ENCODE data around the gene SPTBN1.
"Not testable (repeated sequence)": the region's sequence is repeated elsewhere in the genome, so short reads cannot be mapped to it uniquely, and the experiment has no call there.

The SPTBN1 gene

DNA sequence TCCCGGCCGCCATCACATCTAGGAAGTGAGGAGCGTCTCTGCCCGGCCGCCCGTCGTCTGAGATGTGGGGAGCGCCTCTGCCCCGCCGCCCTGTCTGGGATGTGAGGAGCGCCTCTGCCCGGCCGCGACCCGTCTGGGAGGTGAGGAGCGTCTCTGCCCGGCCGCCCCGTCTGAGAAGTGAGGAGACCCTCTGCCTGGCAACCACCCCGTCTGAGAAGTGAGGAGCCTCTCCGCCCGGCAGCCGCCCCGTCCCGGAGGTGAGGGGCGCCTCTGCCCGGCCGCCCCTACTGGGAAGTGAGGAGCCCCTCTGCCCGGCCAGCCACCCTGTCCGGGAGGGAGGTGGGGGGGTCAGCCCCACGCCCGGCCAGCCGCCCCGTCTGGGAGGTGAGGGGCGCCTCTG, 29.6 kb downstream of the SPTBN1 start:
- H3K9me3 ChIP-seq; H3K27me3 ChIP-seq (ENCODE audit: low read depth); H3K4me3 ChIP-seq; in situ Hi-C loops (cut with MboI; ENCODE audit: low sequenced_read_pairs); H3K36me3 ChIP-seq (replicated peaks); DNase-seq (ENCODE audit: low spot score in 2 of 2); H3K4me1 ChIP-seq: not testable (repeated sequence)

DNA sequence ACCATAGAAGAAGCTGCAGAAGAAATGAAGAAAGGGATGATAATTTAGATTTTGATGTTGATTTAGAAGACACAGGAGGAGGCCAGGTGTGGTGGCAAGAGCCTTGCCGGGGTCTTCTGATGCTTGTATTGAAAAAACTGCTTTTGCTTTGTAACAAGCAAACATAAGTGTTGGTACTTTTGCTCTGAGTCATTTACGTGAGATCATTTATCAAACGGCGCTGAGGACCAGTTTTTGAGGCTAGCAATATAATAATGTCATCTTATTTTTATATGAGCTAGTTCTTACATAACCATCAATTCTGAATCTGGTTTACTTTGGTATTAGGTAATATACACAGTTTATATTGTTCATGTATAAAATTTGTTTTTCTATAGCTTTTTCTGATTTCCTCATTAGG, 30.6 kb downstream of the SPTBN1 start:
- in situ Hi-C loops (cut with MboI; ENCODE audit: low sequenced_read_pairs): no loop called here
- Histone ChIP-seq H3K36me3 (replicated peaks) (no peaks in the 10 kb centered on the region), H3K4me1 (no peaks in the 10 kb centered on the region), H3K27me3 (ENCODE audit: low read depth) (no peaks in the 10 kb centered on the region), H3K9me3 (no peaks in the 10 kb centered on the region), H3K4me3 (no peak overlapping the region)
- no peak for DNase-seq (ENCODE audit: low spot score in 2 of 2)

DNA sequence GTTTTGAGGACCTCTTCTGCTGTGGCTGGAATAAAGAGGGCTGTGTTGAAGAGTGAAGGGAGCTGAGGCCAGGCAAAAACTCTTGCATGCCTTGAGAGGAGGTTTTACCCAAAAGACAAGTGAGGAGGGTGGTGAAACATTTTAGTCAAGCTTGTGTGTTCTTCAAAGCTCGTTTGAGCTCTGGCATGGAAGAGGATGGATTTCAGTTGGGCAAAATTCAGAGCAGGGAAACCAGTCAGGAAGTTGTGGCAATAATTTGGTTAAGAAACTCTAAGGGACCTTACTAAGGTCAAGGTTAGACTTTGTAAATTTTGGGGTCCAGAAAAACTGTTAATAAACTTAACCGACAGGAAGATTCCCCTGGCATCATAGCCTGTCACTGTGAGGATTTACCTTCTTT, 34.7 kb downstream of the SPTBN1 start:
- H3K4me3 ChIP-seq: no peak overlapping the region
- DNase-seq (ENCODE audit: low spot score in 2 of 2): no peak

DNA sequence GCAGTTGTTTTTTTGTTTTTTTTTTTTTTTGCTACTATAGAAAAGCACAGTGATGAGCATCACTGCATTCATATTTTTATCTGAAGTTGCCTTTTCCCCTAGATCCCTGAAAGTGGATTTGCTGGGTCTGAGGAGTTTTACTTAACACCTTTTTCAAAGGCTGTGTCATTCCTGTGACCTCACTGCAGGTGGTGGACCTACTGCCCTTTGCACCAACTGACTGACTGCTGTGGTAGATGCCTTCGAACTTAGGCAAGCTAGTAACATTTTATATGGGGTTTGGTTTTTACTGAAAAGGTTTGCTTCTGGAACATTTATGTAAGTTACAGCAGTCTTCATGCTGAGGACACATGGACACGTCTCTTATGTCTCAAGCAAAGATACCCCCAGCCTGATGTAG, 36.2 kb downstream of the SPTBN1 start:
- DNase-seq (ENCODE audit: low spot score in 2 of 2): no peak
- H3K4me1 ChIP-seq: no peaks in the 10 kb centered on the region
- no peaks in the 10 kb centered on the region for H3K9me3 ChIP-seq
- in situ Hi-C loops (cut with MboI; ENCODE audit: low sequenced_read_pairs): no loop called here
- no peak overlapping the region for H3K4me3 ChIP-seq
- no peaks in the 10 kb centered on the region for H3K36me3 ChIP-seq (replicated peaks)
- H3K27me3 ChIP-seq (ENCODE audit: low read depth): no peaks in the 10 kb centered on the region

More for the DNA sequence above, 34.7 kb downstream of the SPTBN1 start:
- Histone ChIP-seq H3K4me1 (no peaks in the 10 kb centered on the region), H3K9me3 (no peaks in the 10 kb centered on the region), H3K36me3 (replicated peaks) (no peaks in the 10 kb centered on the region), H3K27me3 (ENCODE audit: low read depth) (no peaks in the 10 kb centered on the region)
- in situ Hi-C loops (cut with MboI; ENCODE audit: low sequenced_read_pairs): no loop called here

DNA sequence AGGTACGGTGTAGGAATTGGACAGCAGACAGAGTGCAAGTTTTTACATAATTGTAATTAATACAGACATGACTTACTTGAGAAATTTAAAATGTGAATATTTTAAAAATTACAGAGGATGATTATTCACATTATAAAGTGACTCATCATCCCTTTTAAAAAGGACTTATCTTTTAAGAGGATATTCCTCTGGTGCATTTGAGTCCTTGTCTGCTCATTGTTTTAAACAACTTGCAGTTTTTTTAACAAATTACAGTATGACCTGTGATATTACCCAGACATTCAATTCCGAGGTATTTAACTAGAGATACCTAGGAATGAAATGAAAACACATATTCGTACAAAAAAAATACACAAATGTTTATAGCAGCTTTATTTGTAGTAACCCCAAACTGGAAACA, 38.0 kb downstream of the SPTBN1 start:
- Histone ChIP-seq H3K27me3 (ENCODE audit: low read depth) (no peaks in the 10 kb centered on the region), H3K4me1 (no peaks in the 10 kb centered on the region), H3K9me3 (no peaks in the 10 kb centered on the region), H3K4me3 (no peak overlapping the region), H3K36me3 (replicated peaks) (no peaks in the 10 kb centered on the region)
- no peak for DNase-seq (ENCODE audit: low spot score in 2 of 2)
- in situ Hi-C loops (cut with MboI; ENCODE audit: low sequenced_read_pairs): no loop called here

DNA sequence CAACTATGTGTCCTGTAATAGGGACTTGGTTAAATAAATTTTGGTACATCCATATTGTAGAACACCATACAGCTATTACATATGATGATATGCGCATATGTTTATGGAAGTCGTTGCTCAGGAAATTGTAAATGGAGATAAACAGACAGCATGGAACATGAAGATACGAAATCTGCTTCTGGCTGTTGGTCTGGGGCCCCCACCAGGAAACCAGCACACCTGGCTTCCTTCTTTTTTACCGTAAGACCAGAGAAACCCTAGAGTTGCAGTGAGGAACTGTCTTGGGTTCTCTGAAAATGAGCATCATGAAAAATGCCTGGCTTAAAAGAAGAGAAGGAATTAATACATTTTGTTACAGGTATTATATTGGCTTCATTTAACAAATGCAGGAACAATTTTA, 40.8 kb downstream of the SPTBN1 start:
- H3K9me3 ChIP-seq: no peaks in the 10 kb centered on the region
- peaks cover 6% of the 10 kb centered on the region; the same call in 1 of the 2 replicates for H3K4me1 ChIP-seq
- no peaks in the 10 kb centered on the region for H3K36me3 ChIP-seq (replicated peaks)
- in situ Hi-C loops (cut with MboI; ENCODE audit: low sequenced_read_pairs): no loop called here
- no peak overlapping the region for H3K4me3 ChIP-seq
- no peak for DNase-seq (ENCODE audit: low spot score in 2 of 2)
- no peaks in the 10 kb centered on the region for H3K27me3 ChIP-seq (ENCODE audit: low read depth)

DNA sequence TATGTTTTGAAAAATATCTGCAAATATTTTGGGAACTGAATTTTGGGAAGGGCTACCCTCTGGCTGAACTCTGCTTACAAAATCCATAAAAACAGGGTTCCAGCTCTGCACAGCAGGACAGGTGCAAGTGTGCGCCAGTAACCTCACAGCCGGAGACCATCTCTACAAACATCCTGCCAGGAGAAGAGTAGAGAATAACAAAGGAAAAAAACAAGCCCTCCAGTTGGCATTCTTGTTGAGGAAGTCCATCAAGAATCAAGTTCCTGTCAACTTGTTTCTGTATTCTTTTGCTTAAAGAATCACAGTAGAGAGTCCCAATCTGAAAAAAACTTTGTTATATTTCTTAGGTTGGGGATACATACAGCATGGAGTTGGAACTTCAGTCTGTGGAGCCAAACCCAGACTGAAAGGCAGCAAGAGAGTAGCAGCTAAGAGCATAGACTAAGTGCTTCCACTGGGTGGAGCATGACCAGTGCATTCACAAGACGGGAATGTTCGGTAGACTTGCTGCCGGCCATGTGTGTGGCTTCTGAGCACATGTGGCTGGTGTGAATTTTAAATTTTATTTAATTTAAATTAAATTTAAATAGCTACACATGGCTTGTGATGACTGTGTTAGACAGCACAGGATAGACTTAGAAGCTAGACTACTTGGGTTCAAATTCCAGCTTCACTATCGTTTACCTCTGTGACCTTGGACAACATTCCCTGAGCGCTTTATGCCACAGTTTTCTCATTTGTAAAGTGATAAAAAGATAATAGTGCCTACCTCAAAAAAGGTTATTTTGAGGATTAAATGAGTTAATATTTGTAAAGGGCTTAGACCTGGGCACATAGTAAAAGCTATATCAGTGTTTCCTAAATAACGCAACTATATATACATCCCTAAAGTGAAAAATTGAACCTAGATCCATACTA, 41.9 kb downstream of the SPTBN1 start:
- peaks cover 6% of the 10 kb centered on the region; the same call in 1 of the 2 replicates for H3K4me1 ChIP-seq
- no peaks in the 10 kb centered on the region for H3K36me3 ChIP-seq (replicated peaks)
- no peaks in the 10 kb centered on the region for H3K9me3 ChIP-seq
- DNase-seq (ENCODE audit: low spot score in 2 of 2): peak in 1 of 2 experiments; percentile 25
- no peak overlapping the region for H3K4me3 ChIP-seq
- in situ Hi-C loops (cut with MboI; ENCODE audit: low sequenced_read_pairs): no loop called here
- H3K27me3 ChIP-seq (ENCODE audit: low read depth): no peaks in the 10 kb centered on the region

DNA sequence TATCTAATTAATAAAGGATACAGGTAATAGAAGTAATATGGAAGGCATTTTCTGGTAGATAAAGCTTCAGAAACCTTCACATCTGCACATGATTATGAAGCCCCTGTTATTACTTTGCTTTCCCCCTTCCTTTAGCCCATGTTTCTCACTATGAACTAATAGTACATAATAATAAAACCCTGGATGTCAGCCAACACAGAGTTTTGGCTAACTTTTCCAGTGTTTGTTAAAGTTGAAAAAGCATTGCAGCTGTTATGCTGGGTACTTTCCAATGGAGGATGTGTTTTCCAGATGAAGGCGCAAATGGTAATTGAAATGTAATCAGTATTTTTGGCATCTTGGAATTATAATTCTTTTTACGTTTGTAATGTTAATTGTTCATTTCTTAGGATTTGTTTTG, 43.5 kb downstream of the SPTBN1 start:
- in situ Hi-C loops (cut with MboI; ENCODE audit: low sequenced_read_pairs): no loop called here
- Histone ChIP-seq H3K27me3 (ENCODE audit: low read depth) (no peaks in the 10 kb centered on the region), H3K9me3 (no peaks in the 10 kb centered on the region), H3K4me1 (peaks cover 6% of the 10 kb centered on the region; the same call in 1 of the 2 replicates), H3K36me3 (replicated peaks) (no peaks in the 10 kb centered on the region), H3K4me3 (no peak overlapping the region)
- DNase-seq (ENCODE audit: low spot score in 2 of 2): no peak

DNA sequence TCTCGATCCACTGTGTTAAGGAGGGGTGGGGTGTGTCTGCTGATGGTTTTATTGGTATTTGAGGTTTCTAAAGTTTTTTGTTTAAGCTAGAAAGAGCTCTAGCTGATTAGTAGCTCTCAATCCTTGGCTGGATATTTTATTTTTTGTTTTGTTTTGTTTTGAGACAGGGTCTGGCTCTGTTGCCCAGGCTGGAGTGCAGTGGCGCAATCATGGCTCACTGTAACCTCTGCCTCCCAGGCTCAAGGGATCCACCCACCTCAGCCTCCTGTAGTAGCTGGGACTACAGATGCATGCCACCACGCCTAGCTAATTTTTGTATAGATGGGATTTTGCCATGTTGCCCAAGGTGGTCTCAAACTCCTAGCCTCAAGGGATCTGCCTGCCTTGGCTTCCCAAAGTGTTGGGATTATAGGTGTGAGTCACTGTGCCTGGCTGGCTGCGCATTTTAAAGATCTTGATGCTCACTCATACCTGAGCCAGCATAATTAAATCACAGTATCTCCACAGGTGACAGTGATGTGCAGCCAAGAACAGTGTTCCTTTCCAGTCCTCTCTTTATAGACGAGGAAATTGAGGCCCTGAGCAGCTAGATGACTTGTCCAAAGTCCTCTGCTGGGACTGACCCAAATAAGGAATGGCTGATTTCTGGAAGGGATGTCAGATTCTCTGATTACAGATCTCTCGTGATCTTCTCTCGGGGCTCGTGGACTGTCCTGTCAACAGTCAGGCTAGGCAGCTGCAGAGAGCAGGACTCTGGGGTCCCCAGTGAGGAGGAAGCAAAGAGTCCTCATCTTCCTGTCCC, 44.5 kb downstream of the SPTBN1 start:
- in situ Hi-C loops (cut with MboI; ENCODE audit: low sequenced_read_pairs): no loop called here
- H3K27me3 ChIP-seq (ENCODE audit: low read depth): no peaks in the 10 kb centered on the region

DNA sequence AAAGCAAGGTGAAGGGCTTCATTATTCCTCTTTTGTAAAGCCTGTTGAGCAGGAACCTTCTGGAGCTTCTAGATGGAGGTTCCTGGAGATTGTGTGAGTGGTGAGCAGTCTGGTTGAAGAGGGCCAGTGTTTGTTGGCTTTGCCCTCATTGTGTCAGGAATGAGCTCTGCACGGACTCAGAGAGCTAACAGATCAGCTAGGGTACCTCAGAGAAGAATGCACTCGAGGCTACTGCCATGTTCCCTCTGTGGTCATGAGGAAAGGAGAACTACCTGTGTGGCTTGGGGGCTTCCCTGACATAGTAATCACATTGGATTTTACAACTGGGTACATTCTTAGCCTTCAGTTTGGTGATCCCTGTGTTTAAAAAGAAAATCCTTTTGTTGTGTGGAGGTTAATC, 46.6 kb downstream of the SPTBN1 start:
- no peak for DNase-seq (ENCODE audit: low spot score in 2 of 2)
- Histone ChIP-seq H3K27me3 (ENCODE audit: low read depth) (no peaks in the 10 kb centered on the region), H3K4me1 (peaks cover 6% of the 10 kb centered on the region; the same call in 1 of the 2 replicates), H3K9me3 (no peaks in the 10 kb centered on the region), H3K36me3 (replicated peaks) (no peaks in the 10 kb centered on the region), H3K4me3 (no peak overlapping the region)
- in situ Hi-C loops (cut with MboI; ENCODE audit: low sequenced_read_pairs): no loop called here

More for the DNA sequence above, 44.5 kb downstream of the SPTBN1 start:
- Histone ChIP-seq H3K4me1 (peaks cover 6% of the 10 kb centered on the region; the same call in 1 of the 2 replicates), H3K36me3 (replicated peaks) (no peaks in the 10 kb centered on the region), H3K4me3 (no peak overlapping the region), H3K9me3 (no peaks in the 10 kb centered on the region)
- DNase-seq (ENCODE audit: low spot score in 2 of 2): no peak

DNA sequence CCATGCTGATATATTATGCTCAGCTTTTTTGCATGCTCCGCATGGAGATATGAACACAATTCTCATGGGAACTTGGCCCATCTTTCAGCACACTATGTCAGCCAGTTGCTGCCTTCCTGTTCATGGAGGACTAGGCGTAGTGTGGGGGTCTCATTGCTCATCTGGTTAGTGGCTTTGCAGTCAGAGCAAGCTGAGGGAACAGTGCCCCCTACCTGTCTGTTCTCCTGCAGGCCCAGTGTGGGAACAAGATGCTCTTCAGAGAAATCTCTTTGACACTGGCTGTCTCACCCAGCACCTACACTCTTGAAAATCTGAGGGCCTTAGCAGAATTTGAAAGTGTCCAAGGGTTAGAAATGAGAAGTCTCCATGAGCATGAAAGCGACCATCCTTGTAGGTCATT, 47.1 kb downstream of the SPTBN1 start:
- Histone ChIP-seq H3K4me3 (no peak overlapping the region), H3K4me1 (peaks cover 6% of the 10 kb centered on the region; the same call in 1 of the 2 replicates), H3K9me3 (no peaks in the 10 kb centered on the region), H3K27me3 (ENCODE audit: low read depth) (no peaks in the 10 kb centered on the region), H3K36me3 (replicated peaks) (no peaks in the 10 kb centered on the region)
- in situ Hi-C loops (cut with MboI; ENCODE audit: low sequenced_read_pairs): no loop called here
- DNase-seq (ENCODE audit: low spot score in 2 of 2): peak in 1 of 2 experiments; percentile 71

DNA sequence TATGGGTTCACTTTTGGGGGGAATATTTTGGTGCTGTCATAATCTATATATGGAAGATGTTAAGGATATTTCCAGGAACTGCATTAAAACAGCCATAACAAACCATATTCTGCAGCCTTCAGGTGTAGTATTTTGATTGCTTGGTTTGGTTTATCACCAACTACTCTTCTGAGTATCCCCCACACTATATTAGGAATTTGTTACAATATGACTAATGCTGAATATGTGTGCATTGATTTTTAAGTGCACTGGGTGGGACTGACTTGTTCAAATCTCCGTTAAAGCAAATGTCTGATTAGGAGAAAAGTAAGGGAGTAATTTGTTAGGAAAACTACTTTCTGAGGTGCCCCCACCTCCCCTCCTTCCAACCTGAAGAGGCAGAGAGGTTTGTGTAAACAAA, 47.7 kb downstream of the SPTBN1 start:
- DNase-seq (ENCODE audit: low spot score in 2 of 2): no peak
- Histone ChIP-seq H3K4me3 (no peak overlapping the region), H3K36me3 (replicated peaks) (no peaks in the 10 kb centered on the region), H3K4me1 (peaks cover 6% of the 10 kb centered on the region; the same call in 1 of the 2 replicates), H3K27me3 (ENCODE audit: low read depth) (no peaks in the 10 kb centered on the region), H3K9me3 (no peaks in the 10 kb centered on the region)
- in situ Hi-C loops (cut with MboI; ENCODE audit: low sequenced_read_pairs): no loop called here

DNA sequence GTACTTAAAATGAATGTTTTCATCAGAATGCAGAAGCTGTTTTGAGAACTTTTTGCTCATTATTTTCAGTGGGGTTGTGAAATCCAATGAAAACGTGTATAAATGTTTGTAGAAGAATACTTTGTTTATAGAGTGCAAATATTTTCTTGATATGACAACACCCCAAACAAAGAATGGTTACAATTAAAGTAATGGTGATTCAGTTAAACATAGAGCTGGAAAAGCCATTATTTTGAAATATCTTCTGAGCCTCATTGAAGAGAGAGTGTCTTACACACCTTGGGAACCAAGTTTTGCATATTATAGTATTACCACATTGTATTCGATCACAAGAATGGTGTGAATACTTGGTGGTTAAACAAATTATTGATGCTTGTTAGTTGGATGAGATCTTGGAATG, 48.7 kb downstream of the SPTBN1 start:
- DNase-seq (ENCODE audit: low spot score in 2 of 2): no peak
- Histone ChIP-seq H3K4me3 (no peak overlapping the region), H3K36me3 (replicated peaks) (no peaks in the 10 kb centered on the region), H3K9me3 (no peaks in the 10 kb centered on the region), H3K4me1 (peaks cover 4% of the 10 kb centered on the region; the same call in 1 of the 2 replicates), H3K27me3 (ENCODE audit: low read depth) (no peaks in the 10 kb centered on the region)
- in situ Hi-C loops (cut with MboI; ENCODE audit: low sequenced_read_pairs): no loop called here

DNA sequence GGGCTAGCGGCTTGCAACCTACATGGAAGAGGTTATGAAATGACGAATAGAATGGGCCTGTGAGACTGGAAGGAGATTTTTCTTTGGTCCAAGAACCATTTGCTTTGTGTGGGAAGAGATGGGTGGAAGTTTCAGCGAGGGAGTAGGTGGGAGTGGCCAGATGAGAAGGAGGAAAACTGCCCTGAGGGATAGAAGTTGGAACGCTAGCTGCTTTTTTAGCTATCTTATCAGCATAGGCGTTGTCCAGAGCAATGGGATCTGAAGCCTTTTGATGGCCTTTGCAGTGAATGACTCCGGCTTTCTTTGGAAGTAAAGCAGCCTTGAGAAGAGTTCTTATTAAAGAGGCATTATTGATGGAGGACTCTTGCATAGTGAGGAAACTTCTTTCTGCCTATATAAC, 52.4 kb downstream of the SPTBN1 start:
- Histone ChIP-seq H3K27me3 (ENCODE audit: low read depth) (no peaks in the 10 kb centered on the region), H3K36me3 (replicated peaks) (no peaks in the 10 kb centered on the region), H3K4me3 (no peak overlapping the region), H3K9me3 (no peaks in the 10 kb centered on the region), H3K4me1 (no peaks in the 10 kb centered on the region; the same call in 1 of the 2 replicates)
- DNase-seq (ENCODE audit: low spot score in 2 of 2): no peak
- in situ Hi-C loops (cut with MboI; ENCODE audit: low sequenced_read_pairs): no loop called here

Data from HAP-1 (cell line).